Hepatic stellate cell (primary cell): ENCODE data around the gene SMAD5.

Experiments used
- DNase-seq: peaks from one replicate; pipeline ENCODE4 v3.0.0; 2011; ENCODE audit warnings: low spot score

Gene SMAD5

DNA sequence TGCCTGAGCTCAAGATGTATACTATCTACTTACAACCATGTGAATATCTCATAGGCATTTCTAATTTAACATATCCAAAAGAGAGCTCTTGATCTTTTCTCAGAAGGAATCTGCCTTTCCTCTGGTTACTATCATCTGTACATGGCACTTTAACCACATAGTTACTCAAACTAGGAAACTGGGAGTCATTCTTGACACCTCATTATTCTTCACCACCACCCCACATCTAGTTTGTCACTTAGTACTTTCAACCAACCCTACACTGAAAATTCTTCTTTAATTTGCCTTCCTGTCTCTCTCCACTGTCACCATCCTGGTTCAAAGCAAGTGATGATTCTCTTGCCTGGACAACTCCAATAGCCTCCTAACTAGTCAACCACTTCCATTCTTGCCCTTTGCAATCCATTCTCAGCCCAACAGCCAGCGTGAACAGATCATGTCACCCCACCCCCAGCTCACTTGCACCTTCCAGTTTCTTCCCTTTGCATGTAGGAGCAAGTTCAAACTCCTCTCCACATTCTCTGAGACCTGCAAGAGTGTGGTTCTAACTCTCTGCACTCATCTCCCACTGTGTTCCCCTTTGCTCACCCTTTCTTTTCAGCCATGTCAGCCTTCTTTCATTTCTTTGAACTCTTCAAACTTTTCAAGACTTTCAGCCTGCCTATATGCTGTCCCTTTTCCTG is 17.3 kb upstream of the SMAD5 start:
- DNase-seq = no peak

DNA sequence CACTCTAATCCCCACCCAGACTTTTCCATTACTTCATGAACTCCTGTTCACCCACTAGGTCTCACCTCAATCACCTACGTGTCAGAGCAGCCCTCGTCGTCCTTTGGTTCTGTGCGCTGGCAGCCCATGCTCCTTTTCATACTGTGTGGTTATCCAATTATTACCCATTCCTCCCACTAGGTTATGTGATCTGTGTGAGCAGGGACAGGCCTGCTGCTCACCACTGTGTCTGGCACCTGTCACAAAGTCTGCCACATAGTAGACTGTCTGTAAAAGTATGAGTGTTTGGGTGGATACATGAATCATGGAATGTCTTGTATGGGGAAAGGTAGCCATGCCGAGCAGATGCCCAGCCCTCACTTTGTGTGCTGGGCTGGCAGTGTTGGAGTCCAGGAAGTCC is 12.1 kb upstream of the SMAD5 start:
- DNase-seq = no peak

DNA sequence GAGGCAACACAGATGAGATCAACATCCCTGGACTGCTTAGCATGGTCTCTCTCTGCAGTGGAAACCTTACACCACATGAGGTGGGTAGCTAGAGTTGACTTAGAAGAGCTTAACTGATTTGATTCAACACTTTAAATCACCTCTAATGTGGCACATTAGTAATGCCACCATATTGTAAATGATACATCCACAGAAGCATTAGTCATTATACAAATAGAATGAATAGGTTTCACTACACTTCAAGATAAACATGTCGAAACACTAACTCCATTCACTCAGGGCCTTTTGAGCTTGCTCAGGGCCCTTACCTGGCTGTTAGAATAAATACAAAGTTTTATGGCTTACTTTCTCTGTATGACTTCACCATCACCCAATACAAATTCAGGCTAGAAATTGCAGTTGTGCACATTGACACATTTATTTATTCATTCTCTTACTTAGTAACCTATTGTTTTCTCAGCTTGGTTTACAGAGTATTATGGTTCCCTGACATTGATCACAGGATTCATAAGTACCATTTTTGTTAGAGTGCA is 9.3 kb upstream of the SMAD5 start:
- no peak for DNase-seq

DNA sequence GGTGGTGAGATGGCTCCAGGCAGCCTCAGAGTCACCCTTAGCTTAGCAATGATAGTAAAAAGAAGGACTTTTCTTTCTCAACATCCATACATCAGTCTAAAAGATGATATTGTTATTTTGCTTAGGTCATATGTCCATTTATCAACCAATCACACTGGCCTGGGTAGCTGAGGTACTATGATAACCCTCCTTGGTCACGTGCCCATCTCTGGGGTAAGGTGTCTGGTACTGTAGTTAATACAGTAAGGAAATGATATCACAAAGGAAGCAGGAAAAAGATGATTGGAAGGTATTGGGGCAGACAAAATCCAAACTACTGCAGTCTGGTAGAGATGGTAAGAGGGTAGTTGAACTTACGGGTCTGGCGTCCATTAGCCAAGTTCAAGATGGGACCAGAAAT is 5.1 kb upstream of the SMAD5 start:
- DNase-seq = no peak

DNA sequence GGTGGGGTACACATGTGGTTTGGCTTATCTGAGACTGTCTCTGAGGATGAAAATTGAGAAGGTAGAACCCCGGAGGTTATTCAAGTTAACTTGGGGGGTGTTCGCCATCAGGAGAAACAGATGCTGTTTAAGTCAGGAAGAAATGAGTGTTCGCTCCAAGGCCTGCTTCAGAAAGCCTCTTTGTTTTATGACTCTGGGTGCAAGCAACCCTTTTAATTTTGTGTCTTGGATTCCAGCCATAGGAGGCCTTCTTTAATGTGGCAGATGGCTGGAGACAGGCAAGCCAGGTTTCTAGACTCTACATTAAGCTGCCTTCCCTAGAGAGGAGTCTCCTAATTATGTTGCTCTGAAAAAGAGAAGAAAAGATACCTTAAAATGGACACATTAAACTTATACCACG is 4.2 kb upstream of the SMAD5 start:
- DNase-seq = no peak

DNA sequence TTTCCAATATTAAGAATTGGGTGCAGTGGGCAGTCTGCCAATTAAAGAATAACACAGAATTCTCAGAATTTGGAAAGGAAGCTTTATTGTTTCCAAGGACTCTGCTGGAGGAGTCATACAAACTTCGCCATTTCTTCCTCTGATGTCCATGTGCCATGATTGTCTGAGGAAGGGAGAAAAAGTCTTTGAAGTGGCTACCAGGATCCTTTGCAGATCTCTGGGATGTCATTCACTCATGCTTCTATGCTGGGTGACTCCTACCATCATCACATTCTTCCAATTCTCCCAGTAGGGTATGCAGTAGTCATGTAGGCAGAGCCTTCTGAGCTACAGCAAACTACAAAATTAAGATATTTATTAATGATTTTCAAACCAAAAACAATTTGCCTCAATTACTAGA is 3.2 kb upstream of the SMAD5 start:
- DNase-seq = no peak

DNA sequence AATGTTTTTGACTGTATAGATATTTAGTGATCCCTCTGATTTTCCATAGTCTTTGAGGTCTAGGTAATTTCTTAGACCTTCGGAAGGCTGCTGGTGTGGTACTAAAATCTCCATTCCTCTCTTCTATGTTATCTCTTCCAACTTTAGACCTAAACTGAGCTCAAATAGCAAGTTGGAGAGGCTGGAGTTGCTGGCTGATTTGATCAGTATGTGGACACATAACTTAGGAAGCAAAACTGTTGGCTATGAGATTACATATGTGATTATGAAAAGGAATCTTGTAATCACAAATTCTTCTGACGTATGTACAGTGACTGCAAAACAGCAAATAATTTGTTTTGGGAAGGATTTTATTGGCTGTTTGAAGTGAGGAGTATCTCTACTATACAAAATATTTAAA is 2.1 kb upstream of the SMAD5 start:
- DNase-seq = no peak

DNA sequence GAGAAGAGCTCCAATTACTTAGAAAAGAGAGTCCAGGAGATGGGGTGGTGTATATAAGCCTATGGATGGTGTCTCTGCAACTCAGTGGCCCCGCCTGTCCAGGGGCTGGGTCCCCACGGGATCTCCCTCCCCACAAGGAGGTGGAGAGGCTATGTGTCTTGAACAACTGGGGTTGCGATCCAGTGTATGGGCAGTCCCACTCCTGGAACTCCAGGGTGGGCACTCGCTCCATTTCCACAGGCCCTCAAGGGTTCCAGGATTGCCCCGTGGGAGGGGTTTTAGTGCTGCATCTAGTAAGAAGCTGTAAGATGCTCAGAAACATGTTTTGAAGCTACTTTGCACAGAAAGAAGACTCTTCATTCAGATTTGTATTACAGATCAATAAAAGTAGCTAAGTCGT is 558 bp upstream of the SMAD5 start:
- DNase-seq = no peak

DNA sequence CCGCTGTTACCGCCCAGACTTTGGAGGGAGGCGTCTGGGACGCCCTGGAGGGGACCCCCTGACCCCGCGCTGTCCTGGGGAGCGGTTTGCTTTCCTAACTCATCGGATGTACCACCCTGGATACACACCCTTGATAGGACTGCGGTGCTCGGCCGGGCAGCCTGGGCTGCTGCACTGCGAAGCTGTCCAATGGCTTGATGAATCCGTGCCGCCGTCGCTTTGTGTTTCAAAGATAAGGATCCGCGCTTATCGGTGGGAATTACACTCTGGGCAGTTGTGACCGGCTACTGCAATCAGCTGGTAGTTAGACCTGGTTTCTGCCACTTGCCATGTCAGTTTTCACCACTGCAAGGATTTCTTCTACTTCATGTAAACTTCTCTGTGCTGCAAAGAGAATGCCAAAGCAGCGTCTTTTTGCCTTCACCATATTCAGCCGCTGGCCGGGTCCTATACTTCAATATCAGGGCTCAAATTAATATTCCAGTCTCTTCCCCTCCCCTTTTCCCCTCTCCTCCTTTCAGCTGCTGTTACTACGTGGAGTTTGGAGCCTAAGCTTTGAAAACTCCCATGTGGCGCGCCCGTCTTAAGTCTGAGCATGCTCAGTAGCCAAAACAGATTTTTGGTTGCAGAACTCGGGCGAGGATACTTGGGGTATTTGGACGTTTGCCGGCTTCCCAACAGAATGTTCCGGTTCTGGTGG is 727 bp downstream of the SMAD5 start:
- DNase-seq = peak; percentile 38

DNA sequence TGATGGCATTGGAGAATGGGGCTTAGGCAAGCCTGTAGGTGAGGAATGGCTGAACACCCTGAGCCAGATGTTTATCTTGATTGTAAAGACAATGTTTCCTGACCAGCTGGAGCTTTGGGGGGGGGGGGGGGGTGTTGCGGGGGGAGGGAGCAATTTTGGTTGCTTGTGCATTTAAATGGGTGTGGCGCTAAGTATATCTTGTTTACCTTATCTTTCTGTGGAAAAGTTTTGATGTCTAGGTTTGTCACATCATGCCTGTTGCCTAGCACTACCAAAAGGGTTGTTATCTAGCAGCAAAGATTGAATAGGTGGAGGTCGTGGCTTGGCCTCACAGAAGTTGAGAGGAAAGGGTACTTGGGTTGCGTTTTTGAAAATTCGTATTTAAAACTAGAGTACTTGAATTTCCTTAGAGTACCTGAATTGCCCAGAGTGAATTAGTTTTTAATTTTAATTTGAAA is 1.3 kb downstream of the SMAD5 start:
- DNase-seq = peak; percentile 12

DNA sequence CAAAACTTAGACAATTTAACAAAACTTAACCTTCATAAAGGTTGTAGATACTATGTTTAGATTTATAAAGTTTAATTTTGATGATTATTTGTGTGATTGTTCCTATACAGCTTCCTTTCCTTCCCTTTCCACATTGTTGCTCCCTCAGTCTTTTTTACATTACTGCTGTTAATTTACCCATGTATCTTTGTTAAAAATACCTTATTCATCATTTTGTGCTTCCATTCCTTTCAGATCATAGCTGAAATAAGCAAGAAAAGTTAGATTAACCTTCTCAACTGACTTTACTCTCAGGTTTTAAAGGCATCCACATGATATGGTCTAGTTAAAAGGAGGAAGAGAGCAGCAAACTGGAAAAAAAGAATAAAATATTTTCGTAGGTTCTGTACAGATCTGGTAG is 2.0 kb downstream of the SMAD5 start:
- DNase-seq = no peak

DNA sequence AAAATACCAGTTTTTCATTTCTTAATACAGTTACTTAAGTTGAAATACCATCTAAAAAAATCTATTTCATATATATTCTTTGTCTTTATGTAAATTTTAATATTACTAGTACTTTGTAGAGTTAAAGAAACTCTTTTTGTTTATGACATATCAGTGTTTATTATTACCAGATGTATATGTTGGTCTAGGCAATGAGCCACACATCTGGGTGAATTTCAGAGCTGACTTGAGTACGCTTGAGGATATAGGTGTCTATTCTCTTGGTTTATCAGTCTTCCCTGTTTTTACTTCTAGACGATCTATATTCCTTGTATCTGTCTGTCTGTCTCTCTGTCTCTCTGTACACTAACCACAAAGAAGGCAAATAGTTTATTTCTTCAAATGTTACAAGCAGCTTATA is 2.9 kb downstream of the SMAD5 start:
- no peak for DNase-seq

DNA sequence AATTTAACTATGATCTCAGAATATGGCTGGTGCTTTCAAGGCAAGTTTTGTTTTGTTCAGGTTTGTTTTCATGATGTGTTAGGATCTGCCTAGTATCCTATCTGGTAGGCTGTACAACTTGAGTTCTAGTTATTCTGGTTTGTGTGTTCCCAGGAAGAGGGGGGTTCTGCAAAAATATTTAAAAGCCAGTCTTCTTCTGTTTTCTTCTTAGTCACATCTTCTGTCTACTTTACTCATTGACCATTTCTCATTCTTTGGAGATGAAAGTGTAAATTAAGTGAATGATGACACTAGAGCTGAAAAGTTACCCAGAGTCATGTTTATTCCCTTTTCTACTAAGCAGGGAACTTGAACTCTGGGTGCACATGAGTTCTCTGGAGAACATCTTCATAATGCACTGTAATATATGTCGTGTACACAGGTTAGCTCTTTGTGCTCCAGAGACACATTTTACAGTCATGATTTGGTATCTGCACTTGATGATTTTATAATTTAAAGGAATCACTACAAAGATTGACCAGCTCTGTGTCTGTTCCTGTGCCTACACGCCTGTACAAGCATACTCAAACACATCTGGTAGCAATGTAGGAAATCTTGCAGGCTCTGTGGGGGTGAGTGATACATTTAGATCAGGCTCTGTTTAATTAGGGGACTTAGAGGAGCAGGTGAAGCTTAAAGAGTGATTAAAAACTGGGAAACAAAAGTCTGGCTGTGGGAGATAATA is 5.0 kb downstream of the SMAD5 start:
- no peak for DNase-seq

DNA sequence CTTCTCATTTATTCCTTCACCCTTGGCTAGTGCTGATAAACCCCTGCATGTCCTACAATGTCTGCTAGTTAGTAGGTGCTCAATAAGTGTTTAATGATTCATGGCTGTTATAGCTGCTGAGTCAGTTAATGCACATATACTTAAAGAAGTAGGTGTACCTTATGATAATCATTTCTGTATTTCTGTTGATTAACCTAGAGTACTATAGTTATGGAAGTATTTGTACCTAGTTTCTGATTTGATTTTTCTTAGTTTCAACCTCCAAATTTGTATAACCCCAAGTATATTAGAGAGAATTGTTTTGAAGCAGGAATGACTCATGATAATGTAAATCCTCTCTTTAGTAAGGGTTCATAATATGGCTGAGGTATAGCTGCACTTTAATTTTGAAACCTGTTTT is 8.9 kb downstream of the SMAD5 start:
- DNase-seq = no peak

DNA sequence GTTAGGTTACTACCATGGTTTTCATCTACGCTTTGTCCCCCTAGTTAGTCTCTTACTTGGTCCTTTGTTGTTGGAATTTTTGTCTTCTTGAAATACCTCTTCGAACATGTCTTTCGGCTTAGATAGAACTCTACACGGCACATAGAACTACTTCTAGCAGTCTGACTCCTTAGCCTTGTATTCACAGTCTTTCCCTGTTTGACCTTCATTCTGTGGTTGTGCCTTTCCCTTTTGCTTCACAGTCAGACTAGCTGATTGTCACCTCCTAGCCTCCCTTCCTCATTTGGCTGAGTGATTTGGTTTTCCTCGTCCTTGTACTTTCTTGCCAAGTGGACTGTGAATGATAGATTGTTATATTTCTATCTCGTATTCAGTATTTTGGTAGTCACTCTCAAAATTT is 10.7 kb downstream of the SMAD5 start:
- no peak for DNase-seq

DNA sequence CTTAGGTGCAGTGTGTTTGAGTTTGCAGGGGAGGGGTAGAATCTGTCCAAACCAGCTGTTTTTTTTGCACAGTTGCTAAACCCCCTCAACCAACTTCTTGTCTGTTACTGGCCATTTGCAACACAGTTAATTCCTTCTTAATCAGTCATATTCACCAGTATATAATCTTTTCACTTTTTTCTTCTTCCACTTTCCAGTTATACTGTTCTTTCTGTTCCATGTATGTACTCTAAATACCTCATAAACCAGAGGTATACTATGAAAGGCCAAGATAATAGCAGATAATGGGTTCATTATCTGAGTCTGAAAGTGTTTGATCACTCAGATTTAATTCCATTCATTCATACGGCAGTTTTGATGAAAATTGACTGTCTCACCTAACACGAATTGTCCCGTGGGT is 11.1 kb downstream of the SMAD5 start:
- DNase-seq = no peak

DNA sequence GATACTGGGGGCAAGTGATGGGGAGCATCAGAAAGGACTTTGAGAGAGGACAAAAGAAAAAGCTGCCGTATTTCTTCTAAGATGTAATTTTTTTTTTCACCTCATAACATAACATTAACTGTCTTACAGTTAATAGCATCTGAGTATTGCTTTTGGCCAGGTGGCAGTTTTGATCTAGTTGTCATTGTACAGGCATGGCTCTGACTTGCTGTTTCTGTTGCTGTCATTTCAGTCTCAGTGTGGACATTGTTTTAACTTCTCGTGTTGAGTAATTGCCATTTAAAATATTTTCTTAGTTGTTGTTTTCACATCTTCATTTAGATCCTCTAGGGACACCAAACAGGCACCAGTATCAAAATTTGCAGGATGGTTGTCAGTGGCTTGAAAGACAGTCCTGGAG is 12.4 kb downstream of the SMAD5 start:
- DNase-seq = no peak

DNA sequence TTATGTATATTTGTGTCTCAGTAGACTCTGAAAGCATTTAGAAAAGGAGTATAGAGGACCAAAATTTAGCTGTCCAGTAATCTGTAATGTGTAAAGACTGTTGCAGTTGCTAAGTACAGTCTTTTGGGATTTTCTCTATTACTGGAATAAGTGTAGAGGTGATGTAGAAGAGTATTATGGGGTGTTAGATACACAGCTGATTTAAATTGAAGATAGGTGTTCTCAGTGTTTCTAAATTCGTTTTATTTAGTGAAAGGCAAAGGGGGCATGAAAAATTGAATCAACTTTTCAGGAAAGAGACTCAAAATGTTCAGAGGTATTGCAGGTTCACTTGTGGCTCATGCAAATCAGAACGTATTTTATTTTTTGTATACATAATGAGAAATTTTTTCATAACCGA is 13.6 kb downstream of the SMAD5 start:
- DNase-seq = no peak

DNA sequence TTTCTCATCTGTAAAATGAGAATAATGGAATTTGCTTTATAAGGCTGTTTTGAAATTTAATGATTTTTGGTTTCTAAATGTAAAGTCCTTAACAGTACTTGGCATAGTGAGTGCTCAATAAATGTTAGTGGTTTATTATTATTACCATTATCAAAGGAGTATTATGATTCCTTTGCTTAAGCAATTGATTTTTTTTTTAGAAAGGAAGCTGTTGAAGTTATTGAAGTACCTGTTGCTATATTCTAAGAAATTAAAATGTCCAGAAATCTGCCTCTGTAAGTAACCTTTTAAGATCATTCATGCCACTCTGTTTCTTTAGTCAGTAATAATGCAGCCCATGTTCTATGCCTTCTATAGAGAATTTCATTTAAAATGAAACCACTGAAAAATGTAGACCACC is 15.0 kb downstream of the SMAD5 start:
- no peak for DNase-seq

DNA sequence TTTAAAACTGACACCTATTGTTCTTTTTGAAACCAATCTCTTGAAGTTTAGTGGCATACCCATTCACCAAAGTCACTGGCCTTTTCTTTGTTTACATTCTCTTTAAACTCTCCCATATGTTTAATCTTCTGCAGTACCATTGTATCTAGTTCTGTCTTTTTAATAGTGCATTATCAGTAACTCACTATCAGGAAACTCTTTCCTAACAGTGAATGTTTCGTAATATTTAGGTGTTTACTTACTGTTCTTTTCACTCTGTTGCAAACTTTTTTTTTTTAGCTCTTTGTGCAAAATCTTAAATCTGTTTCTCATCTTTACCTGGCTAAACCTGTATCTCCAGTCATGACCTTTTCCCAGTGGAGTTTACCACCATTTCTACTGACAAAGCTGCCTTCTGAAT is 17.2 kb downstream of the SMAD5 start:
- DNase-seq = no peak

DNA sequence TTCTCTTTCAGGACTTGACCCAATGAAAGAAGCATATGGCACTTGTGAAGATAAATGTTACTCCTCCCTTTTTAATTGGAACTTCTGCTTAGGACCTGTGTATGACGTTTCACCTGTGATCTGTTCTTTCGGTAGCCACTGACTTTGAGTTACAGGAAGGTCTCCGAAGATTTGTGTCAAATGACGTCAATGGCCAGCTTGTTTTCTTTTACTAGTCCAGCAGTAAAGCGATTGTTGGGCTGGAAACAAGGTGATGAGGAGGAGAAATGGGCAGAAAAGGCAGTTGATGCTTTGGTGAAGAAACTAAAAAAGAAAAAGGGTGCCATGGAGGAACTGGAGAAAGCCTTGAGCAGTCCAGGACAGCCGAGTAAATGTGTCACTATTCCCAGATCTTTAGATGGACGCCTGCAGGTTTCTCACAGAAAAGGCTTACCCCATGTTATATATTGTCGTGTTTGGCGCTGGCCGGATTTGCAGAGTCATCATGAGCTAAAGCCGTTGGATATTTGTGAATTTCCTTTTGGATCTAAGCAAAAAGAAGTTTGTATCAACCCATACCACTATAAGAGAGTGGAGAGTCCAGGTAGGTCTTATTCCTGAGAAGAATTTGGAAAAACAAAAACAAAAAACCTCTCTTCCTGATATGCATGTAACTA is 21.1 kb downstream of the SMAD5 start:
- no peak for DNase-seq

DNA sequence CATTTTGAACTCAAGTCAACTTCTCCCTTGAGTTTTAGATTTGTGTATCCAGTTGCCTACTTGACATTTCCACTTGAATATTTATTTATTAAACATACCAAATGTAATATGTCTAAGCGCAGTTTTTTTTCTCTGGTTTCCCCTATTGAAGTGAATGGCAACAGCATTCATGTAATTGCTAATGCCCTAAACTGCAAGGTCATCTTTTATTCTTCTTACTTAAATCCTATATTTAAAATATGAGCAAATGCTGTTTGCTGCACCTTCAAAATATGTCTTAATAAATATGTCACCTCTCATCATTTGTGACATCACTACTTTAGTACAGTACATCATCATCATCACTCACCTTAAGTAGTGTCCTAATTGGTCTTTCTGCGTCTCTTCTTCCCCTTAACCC is 22.4 kb downstream of the SMAD5 start:
- no peak for DNase-seq

DNA sequence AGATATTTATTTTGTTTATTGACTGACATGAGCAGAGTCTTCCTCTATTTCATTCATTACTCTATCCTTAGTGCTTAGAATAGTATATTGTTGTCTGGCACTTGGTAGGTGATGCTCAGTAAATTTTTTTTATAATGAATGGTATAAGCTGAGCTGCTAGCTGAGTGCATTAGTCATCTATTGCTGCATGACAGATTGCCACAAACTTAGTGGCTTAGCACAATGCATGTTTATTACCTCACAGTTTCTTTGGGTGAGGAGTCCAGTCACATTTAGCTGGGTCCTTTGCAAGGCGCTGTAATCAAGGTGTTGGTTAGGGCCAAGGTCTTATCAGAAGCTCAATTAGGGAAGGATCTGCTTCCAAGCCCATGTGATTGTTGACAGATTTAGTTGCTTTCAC is 23.1 kb downstream of the SMAD5 start:
- DNase-seq = no peak
